Cardiac ventricle fibroblast (primary cell): ENCODE data around the gene APBA2. TPM values are rescaled to one million over a fixed set of nuclear protein-coding genes. Genes with fewer than 3 reads are reported as not detected.

Experiments used
- total RNA-seq: library from RNA; depleted of rRNA; stranded (reverse); fragments of >200 nt; gene quantifications from 2 replicates; pipeline ENCODE4 v1.2.3, GENCODE V29; 2015

APBA2 gene
- 5.8 and 6.7 TPM in 2 replicates for total RNA-seq

DNA sequence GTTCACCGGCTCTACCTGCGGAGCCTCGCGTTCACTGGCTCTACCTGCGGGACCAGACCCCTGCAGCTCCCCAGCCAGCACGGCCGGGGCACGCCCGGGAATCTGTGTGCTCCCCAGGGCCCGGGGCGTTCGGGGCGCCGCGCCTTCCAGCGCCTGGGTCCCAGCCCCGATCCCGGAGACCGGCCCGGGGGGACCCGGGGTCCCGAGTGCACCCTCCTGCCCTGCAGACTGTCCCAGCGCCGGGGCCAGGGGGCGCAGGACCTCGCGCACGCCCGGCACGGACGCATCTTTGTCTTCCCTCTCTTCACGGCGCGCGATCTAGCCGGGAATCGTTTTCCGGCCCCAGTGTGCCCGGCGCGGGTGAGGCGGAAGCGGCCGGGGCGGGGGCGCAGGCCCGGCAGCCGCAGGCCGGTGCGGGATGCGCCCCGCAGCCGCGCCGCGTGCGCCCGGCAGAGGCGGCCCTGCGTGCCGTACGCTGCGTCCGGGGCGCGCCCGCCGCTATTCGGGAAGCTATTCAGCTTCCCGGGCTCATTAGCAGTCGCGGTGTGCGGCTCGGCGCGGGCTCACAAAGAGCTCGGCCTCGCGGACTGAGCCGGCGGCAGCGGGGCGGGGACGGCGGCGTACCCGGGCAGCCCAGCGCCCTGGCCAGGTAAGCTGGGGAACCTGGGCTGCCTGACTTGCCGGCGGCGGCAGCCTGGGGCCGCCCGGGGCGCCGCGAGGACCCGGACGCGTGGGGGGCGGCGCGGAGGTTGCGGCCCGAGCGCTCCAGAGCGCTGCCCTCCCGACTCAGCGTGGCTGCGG is at the start of gene APBA2:
TSS of gene APBA2 (plus strand) at position 345 of the 801 bp plus-strand sequence. CDS start 167,911 bp downstream, outside the sequence.

DNA sequence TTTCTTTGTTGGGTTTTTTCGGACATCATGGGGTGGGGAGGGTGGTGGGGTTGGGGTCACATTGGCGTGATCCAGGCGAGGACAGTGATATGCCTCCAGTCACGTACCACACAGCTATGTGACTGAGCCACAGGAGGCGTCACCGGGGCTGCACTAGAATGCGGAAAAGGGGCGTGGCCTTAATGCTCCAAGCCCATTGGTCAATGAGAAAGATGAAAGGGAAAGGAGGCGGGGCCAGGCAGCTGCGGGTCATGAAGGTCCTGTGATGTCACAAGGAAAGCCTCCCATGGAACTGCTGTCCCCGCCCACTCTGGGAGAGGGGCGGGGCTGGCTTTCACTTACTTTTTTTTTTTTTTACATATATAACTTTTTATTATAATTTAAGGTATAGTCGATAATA is 37.3 kb upstream of the APBA2 start, which contains the start of gene GOLGA6L7:
TSS of gene GOLGA6L7 (minus strand) at position 124 of the 400 bp plus-strand sequence. CDS start at position 29, 95 bp downstream.

Other genes with a start within 250 kb of the APBA2 start
- gene GOLGA8M, start 173.6 kb upstream of the APBA2 start, total RNA-seq: 0.34 and 1.2 TPM in 2 replicates
- gene GOLGA6L7, start 37.3 kb upstream of the APBA2 start, total RNA-seq: not detected in 2 replicates